OCI-LY7 (cell line): ENCODE data around the gene CHMP4B.
A peak's percentile ranks its signal among the peaks of the same experiment; 100 is the strongest.

Experiments
- EZH2phosphoT487 ChIP-seq: fragments of 200-600 bp; sonication (generic); IDR thresholded peaks from 2 replicates; pipeline ENCODE4 v1.6.1; 2018; ENCODE audit warnings: low read depth, borderline replicate concordance, mild to moderate bottlenecking, mixed run types, antibody characterized with exemption, low read length, moderate library complexity, mixed read lengths
- TF ChIP-seq, protein P1 (sequence below): fragments of 200-600 bp; sonication (generic); conservative IDR thresholded peaks from 2 replicates; pipeline ENCODE4 v1.5.1; 2014; ENCODE audit warnings: mild to moderate bottlenecking, antibody characterized with exemption, low read length, moderate library complexity, mixed read lengths

DNA sequence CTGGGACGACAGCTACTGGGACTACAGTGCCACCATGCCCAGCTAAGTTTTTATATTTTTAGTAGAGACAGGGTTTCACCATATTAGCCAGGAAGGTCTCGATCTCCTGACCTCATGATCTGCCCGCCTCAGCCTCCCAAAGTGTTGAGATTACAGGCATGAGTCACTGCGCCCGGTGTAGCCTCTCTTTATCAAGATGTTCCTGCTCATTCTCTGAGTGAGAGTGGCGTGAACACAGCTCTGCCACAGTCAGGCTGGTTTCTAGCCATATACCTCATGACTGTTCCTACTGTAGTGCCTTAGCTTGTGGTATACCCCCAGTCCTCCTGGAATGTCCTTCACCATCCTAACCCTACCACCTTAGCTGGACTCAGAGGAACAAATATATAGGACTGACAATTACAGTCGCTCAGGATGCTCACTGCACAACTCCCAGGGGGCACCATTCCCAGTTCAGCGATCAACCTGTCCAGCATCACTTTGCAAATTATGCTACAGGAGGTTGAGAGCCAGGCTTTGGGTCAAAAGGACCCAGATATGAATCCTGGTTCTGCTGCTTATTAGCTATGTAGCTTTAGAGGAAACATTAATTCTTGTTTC is 86.3 kb downstream of the CHMP4B start:
- TF ChIP-seq, protein P1, sequence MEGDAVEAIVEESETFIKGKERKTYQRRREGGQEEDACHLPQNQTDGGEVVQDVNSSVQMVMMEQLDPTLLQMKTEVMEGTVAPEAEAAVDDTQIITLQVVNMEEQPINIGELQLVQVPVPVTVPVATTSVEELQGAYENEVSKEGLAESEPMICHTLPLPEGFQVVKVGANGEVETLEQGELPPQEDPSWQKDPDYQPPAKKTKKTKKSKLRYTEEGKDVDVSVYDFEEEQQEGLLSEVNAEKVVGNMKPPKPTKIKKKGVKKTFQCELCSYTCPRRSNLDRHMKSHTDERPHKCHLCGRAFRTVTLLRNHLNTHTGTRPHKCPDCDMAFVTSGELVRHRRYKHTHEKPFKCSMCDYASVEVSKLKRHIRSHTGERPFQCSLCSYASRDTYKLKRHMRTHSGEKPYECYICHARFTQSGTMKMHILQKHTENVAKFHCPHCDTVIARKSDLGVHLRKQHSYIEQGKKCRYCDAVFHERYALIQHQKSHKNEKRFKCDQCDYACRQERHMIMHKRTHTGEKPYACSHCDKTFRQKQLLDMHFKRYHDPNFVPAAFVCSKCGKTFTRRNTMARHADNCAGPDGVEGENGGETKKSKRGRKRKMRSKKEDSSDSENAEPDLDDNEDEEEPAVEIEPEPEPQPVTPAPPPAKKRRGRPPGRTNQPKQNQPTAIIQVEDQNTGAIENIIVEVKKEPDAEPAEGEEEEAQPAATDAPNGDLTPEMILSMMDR = peak; percentile 85
- TF ChIP-seq EZH2phosphoT487 = no peak
